Cardiac fibroblast (primary cell): ENCODE data around the gene MACROH2A2.

Experiments used
- DNase-seq, 2 donors: peaks; one replicate each; pipeline versions ENCODE4 v3.0.0 to v3.0.0-alpha.2; 2010; ENCODE audit warnings: low read depth in 2 of 2
- H3K4me3 ChIP-seq, 2 donors: replicated peaks in 1 of 2; 1 replicate in 1 of 2; 2 replicates in 1 of 2; pipeline ENCODE4 v1.5.1; 2011; ENCODE audit warnings: low read depth in 2 of 2, low read length in 2 of 2, mild to moderate bottlenecking in 2 of 2, moderate library complexity in 1 of 2
- TF ChIP-seq, protein P1 (sequence below): IDR thresholded peaks from one replicate; pipeline ENCODE4 v1.5.1; 2011; ENCODE audit warnings: low read depth, mild to moderate bottlenecking, low read length, inconsistent platforms

Gene MACROH2A2

DNA sequence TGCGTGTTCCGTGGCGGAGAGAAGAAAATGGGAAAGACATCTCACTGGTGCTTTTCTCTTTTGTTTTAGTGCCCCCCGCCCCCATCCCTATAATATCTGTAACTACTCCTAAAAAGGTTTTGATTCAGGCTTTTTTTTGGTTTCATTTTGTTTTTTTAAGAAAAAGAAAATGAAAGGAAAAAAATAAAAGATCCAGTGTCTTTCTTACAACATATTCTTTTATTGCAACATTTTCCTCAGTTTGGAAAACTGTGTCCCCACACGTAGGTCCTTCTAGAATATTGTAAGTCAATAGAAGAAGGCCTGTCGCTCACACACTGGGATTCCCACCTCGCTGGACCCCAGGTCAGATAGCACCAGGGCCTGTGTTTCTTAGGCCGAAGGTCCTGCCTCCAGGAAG is 59.4 kb downstream of the MACROH2A2 start:
- no peak for DNase-seq
- TF ChIP-seq, protein P1, sequence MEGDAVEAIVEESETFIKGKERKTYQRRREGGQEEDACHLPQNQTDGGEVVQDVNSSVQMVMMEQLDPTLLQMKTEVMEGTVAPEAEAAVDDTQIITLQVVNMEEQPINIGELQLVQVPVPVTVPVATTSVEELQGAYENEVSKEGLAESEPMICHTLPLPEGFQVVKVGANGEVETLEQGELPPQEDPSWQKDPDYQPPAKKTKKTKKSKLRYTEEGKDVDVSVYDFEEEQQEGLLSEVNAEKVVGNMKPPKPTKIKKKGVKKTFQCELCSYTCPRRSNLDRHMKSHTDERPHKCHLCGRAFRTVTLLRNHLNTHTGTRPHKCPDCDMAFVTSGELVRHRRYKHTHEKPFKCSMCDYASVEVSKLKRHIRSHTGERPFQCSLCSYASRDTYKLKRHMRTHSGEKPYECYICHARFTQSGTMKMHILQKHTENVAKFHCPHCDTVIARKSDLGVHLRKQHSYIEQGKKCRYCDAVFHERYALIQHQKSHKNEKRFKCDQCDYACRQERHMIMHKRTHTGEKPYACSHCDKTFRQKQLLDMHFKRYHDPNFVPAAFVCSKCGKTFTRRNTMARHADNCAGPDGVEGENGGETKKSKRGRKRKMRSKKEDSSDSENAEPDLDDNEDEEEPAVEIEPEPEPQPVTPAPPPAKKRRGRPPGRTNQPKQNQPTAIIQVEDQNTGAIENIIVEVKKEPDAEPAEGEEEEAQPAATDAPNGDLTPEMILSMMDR, result no peak

DNA sequence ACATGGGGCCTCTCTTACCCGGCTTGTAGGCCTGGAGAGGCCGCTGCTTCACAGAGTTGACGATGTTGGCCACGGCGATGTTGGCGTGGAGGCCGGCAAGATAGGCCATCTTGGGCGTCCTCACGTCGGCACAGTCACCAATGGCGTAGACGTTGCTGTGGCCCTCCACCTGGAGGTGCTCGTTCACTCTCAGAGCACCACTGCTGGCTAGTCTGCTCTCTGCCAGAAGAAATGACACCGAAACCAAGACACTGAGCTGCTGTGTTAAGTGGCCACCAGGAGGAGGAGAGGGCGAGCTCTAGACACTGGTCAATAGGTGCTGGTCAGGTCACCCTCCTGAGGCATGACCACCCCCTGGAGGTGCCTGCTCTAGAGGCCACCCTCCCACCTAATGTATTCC is 62.3 kb downstream of the MACROH2A2 start:
- no peak overlapping the region for H3K4me3 ChIP-seq
- TF ChIP-seq, protein P1, result no peak
- no peak for DNase-seq

More for the DNA sequence above, 59.4 kb downstream of the MACROH2A2 start:
- H3K4me3 ChIP-seq, result no peak overlapping the region

DNA sequence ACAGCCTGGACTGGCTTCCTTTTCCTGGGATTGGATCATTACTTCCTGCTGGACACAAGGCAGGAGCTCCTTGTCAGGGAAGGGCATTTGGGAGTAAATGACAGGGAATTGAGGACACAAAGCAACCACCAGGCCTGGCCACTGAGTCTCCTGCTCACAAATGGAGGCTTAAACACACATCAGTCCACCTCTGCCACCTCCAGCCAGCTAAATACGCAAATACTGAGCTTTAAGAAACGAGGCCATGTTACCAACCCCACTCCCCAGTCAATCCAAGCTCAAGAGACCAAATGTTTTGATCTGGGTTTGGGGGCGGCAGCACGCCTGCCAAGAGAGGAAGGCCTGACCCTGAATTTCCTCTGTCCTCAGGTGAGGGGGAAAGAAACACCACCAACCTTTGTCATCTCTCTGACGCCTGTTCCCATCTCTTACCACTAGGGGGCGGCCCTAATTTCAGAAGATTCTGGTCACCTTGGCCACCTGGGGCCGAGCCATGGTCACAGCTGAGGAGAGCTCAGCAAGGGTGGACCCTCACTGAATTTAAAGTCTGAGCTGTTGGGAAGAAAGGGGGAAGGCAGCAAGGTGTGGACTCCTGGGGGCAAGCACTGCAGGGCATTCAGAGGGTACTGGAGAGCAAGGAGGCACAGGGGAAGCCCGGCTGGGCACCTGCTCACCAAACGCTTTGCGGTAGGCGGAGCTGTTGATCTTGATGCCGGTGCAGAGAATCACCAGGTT is 63.5 kb downstream of the MACROH2A2 start:
- DNase-seq, result peak; percentile 39 to 42
- no peak overlapping the region for H3K4me3 ChIP-seq
- TF ChIP-seq, protein P1, result peak; percentile 74

DNA sequence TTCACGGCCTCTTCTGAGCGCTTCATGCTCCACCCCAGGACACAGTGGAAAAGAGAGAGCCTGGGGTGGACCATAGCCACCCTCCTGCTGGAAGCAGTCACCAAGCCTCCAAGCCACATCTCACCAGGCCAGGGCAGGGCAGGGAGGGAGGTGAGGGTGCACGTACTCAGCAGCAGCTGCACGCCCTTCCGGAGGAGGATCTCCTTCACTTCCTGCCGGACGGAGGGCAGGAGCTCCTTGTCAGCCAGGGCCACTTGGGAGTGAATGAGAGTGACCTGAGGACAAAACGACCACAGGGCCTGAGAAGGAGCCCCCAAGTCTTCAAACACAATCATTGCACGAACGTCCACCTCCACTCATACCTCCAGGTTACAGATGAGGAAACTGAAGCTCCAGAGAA is 65.0 kb downstream of the MACROH2A2 start:
- TF ChIP-seq, protein P1, result no peak
- no peak for DNase-seq
- no peak overlapping the region for H3K4me3 ChIP-seq

DNA sequence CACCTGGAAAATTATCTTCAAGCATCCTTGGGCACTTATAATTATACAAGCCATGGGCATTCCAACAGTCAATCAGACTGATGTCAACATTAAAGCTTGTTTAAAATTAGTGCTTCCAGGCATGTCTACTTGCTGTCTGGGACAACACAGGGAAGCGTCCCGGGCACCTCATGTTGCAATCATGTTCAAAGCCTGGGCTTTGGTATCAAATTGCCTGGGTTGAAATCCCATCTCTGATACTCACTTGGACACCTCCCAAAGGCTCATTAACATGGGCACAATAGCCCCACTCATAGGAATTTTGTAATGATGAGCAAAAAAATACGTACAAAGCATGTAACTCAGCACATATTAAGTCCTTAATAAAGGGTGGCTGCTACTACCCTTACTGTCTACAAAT is 65.5 kb downstream of the MACROH2A2 start:
- TF ChIP-seq, protein P1, result no peak
- no peak for DNase-seq
- H3K4me3 ChIP-seq, result no peak overlapping the region

DNA sequence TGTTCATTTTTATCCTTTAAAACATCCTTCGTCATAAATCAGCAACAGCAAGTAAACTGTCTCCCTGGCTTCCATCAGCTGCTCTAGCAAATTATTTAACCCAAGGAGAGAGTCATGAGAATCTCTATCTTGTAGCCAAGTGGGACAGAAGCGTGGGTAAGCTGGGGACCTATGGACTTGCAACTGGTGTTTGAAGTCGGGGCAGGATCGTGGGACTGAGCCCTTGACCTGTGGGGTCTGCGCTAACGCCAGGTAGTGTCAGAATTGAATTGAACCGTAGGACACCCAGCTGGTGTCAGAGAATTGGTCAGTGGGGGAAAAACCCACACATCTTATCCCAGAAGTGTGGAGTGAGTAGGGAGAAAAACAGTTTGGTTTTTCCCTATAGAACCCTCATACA is 66.6 kb downstream of the MACROH2A2 start:
- DNase-seq, result no peak
- no peak overlapping the region for H3K4me3 ChIP-seq
- TF ChIP-seq, protein P1, result no peak

DNA sequence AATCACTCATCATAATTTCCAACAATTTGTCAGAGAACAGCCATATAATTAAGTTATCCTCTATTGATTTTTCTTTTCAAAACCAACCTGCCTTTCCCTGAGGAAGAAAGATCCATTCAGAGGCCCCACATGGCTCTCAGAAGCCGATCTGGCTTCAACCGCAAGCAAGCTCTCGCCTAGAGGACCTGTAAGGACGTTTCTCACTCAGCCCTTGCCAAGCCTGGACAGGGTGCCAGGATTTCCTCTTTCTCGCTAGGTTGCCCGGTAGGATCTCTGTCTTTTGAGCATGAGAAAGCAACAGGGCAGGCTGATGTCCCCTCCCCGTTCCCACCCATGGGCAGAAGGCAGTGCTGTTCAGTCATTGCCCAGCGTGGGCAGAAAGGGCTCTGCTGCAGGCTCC is 67.0 kb downstream of the MACROH2A2 start:
- TF ChIP-seq, protein P1, result no peak
- no peak overlapping the region for H3K4me3 ChIP-seq
- DNase-seq, result no peak
